SIG-M5 (cell line): ENCODE data around the gene FGFBP2.

Experiments used
- DNase-seq: peaks from one replicate; lab custom pipeline; 2025; lab: John Stamatoyannopoulos, UW

The FGFBP2 gene

GRCh38 chr4:15968551-15969300, 5.8 kb upstream of the FGFBP2 start:
- DNase-seq = no peak

DNA sequence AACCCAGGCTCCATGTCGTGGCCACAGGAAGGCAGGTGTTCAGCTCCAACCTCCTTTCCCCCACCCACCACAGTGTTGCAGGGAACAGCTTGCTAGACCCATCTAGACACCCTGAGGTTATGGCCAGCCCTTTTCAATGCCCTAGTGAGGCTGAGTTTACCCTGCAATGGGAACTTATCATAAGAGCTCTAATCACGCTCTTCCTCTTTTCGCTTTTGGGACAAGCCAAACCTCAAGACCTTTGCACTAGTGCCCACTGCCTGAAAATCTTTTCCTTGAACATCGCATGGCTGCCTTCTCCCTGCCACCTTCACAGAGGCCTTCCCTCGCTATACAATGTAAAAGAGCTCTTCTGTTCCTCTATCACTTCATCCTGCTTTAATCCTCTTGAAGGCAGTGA, 2.4 kb upstream of the FGFBP2 start:
- DNase-seq = no peak

DNA sequence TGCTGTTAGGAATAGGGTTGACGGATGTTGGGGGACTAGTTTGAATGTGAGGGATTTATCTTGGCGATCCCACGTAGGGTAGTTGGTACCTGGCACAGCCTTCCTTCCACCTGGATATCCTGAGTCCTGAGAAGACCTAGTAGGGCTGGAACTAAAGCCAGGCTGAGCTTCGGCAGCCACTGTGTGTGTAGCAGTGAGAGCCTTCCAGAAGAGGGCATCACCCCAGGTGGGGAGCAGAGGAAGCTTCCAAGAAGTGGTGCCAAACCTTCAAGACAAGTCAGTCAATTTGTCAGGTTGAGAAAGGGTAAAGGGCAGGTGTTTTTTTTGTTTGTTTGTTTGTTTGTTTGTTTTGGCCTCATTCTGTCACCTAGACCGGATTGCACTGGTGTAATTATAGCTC, 1.2 kb upstream of the FGFBP2 start:
- DNase-seq = no peak

DNA sequence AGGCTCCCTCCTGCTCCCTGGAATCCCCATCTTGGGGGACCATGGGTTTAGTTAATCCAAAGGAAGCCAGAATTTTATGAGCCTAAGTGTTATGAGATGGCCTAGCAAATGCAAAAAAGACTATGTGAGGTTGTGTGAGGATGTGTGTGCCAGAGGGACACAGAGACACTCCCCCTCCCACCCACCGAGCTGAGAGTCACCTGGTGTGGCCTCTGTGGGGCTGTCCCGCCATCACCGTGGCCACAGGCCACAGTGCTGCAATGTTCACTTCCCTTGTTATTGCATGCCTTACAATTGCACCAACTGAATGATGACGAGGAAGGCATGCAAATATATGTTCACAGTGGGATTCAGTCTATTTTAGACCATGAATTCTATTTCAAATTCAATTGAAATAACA, 601 bp upstream of the FGFBP2 start:
- DNase-seq = no peak

DNA sequence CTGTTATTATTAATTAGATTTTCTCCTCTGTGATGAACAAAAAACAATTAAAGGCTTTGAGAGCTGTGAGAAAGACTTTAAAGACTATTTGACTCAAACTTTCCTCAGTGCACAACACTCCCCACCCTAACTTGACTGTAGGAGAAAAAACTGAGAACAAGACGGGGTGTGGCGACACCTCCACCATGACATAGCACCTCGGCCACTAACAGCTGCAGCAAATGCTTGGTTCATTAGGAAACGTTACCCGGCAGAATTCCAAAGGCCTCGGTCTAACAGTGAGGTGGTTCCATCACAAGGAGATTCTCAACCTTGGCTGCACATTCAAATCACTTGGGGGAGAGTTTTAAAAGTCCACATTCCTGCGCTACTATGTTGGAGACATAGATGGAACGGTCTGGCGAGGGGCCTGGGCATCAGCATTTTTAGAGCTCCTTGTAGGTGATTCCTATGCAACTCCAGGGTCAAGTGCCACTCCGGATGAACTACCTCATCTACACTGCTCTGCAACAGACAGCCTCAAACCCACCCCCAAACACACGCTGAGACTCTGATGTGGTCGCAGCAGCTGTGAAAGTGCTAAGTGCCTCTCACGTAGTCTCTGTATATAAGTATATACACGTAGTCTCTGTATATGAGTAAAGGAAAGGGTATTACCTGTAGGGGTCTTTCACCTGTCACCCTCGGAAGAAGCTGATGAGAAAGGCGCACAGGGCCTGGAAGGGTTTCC, 1.0 kb downstream of the FGFBP2 start:
- no peak for DNase-seq

GRCh38 chr4:15958562-15958961, 4.4 kb downstream of the FGFBP2 start:
- DNase-seq = no peak

- no peak for DNase-seq
Measured at GRCh38 chr4:15956179-15956850, 6.7 kb downstream of the FGFBP2 start.

GRCh38 chr4:15955670-15956069, 7.3 kb downstream of the FGFBP2 start:
- no peak for DNase-seq

- no peak for DNase-seq
Measured at GRCh38 chr4:15953625-15954024, 9.3 kb downstream of the FGFBP2 start.

- no peak for DNase-seq
Measured at GRCh38 chr4:15951781-15952180, 11.2 kb downstream of the FGFBP2 start.

- no peak for DNase-seq
Measured at GRCh38 chr4:15948826-15949225, 14.1 kb downstream of the FGFBP2 start.

DNA sequence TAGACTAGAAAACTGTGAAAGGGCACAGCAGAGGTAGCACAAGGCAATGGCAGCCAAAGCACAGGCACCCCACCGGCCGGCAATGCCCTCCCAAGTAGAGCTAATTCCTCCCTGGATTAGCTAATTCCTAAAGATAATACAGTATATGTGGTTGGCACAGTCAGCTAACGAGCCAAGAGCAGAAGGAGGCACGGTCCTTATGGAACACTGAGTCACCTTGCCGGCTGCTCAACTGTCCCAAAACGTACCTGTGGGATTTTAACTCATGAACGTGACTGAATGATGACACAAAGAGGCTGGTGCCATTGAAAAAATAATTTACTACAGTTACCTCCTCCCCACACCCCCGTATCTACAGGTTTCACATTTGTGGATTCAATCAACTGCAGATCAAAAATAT, 15.3 kb downstream of the FGFBP2 start:
- DNase-seq = no peak

- DNase-seq = peak; percentile 13
Measured at GRCh38 chr4:15945516-15945915, 17.5 kb downstream of the FGFBP2 start.

- no peak for DNase-seq
Measured at GRCh38 chr4:15944895-15945294, 18.1 kb downstream of the FGFBP2 start.

- DNase-seq = no peak
Measured at GRCh38 chr4:15942283-15942682, 20.7 kb downstream of the FGFBP2 start.

DNA sequence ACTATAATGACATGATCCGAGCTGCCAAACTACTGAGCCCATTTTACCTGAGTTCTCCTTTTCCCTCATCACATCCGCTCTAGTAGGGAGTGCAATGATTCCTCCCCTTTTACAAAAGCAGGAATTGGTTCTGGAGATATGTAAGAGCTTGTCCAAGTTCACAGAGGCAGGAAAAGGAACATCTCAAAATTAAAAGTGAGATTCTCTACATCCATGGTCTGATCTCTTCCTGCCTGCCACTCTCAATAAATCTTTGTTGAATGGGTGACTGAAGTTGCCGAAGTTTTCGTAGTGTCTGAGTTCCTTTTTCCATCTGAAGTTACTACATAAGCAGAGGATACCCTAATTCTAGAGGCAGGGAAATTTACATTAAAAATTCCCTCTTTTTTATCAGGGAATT, 24.3 kb downstream of the FGFBP2 start, which contains the start of gene FGFBP1:
FGFBP1 (minus strand) TSS at position 101 of the 400 bp plus-strand sequence. CDS start 2,108 bp downstream, outside the sequence.
- no peak for DNase-seq

DNA sequence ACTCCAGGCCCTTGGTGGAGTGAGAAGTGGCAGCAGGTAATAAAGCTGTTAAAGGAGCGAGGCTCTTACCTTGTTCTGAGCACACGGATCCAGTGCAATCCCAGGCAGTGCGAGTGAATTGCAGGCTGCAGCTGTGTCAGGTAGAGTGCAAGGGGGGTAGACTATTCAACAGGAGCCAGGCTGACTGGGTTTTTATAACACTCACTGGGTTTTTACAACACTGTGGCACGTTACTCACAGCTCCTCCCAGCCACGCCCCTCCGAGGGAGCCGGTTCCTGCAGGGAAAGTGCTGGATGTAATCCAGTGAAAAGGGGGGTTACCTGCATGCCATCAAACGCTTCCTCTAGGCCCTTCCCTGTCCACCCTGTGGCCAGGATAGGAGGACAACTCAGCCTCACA, 24.8 kb downstream of the FGFBP2 start:
- DNase-seq = no peak

GRCh38 chr4:15936495-15936894, 26.5 kb downstream of the FGFBP2 start:
- DNase-seq = no peak

- DNase-seq = no peak
Measured at GRCh38 chr4:15935504-15936402, 27.2 kb downstream of the FGFBP2 start.

DNA sequence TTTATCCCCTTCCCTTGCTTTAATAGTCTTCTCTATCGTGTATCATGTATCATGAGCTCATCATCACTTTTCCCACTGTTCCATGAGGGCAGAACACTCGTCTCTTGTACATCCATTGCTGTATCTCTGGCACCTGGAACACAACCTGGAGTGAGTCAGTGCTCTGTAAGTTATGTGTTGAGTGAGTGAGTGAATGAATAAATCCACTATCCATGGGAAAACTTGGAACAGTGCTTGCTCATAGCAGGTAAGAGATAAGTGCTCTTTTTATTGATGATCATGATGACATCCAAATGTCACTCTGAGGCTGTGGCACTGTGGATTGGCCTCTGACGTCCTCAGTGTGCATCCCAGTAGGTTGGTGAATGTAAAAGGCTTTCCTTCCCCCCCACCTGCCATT, 28.7 kb downstream of the FGFBP2 start:
- DNase-seq = no peak

GRCh38 chr4:15931451-15932210, 31.3 kb downstream of the FGFBP2 start:
- no peak for DNase-seq
